ENCODE data around the gene SPI1. TPM values are rescaled to one million over a fixed set of nuclear protein-coding genes. Genes with fewer than 3 reads are reported as not detected.
A peak's percentile ranks its signal among the peaks of the same experiment; 100 is the strongest.

SPI1 gene
- total RNA-seq, 1 experiment from 2014 or later = not detected

DNA sequence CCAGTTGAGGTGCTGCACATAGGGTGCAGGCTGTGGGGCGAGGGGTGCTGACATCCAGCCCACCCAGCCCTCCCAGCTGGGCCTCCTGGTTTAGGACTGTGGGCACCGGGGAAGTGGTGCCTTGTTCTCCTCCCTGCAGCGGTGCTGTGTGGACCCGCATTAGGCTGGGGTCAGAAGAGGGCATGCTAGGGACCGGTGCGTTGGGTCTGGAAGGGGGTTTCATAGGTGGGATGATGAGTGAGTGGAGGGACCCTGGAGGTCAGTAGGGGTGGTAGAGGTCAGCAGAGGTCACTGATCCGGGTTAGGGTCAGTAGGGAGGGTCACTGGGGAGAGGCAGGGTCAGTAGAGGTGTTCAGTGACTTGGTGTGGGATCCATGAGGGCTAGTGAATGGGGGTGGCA is 19.2 kb downstream of the SPI1 start:
- Mint-ChIP-seq H3K27ac (peak overlapping the region; percentile 12 to 63 (median 24); a peak in 3 of 7 replicates), H3K9me3 (no peaks in the 10 kb centered on the region), H3K4me1 (peaks cover 6% of the 10 kb centered on the region in 2 experiments), H3K27me3 (ENCODE audit: low read depth) (no peaks in the 10 kb centered on the region), H3K4me3 (no peak overlapping the region), H3K36me3 (ENCODE audit: insufficient read depth in 1 of 3, low read depth in 3 of 3) (no peaks in the 10 kb centered on the region)
- Histone ChIP-seq H3K27me3 (ENCODE audit: insufficient read depth, low read length) (no peaks in the 10 kb centered on the region), H3K23ac (ENCODE audit: insufficient read length, low read depth, low read length) (no peak overlapping the region), H2BK15ac (ENCODE audit: low read depth, low read length) (no peak overlapping the region), H3K4me2 (ENCODE audit: insufficient read depth, insufficient read length, low read length) (no peak overlapping the region), H3K14ac (ENCODE audit: insufficient read depth, low read length) (no peak overlapping the region), H2BK12ac (ENCODE audit: insufficient read length, low read depth, low read length) (no peak overlapping the region), H3K4ac (ENCODE audit: low read depth, low read length) (no peak overlapping the region), H3K9me3 (ENCODE audit: control insufficient read depth, low read depth, low read length) (no peaks in the 10 kb centered on the region), H3K56ac (ENCODE audit: insufficient read length, low read depth, low read length) (no peak overlapping the region), H3K23me2 (ENCODE audit: insufficient read length, low read depth, low read length, poor library complexity, severe bottlenecking) (no peaks in the 10 kb centered on the region), H3K79me1 (ENCODE audit: insufficient read depth, low read depth, low read length, poor library complexity, severe bottlenecking) (no peaks in the 10 kb centered on the region), H3K79me2 (ENCODE audit: insufficient read depth, low read length) (no peaks in the 10 kb centered on the region), H2BK5ac (ENCODE audit: insufficient read length, low read length) (no peak overlapping the region), H3T11ph (ENCODE audit: low read length) (no peak overlapping the region), H3K9ac (ENCODE audit: extremely low read depth, insufficient read length, low read length) (no peak overlapping the region), H3K4me1 (ENCODE audit: insufficient read depth, low read length) (no peaks in the 10 kb centered on the region), H4K5ac (ENCODE audit: insufficient read length, low read depth, low read length) (no peak overlapping the region), H4K8ac (replicated peaks; ENCODE audit: insufficient read length, low read depth, low read length) (no peak overlapping the region), H3K27ac (ENCODE audit: insufficient read length, low read depth, low read length) (no peak overlapping the region), H2BK120ac (ENCODE audit: low read depth, low read length, poor library complexity, severe bottlenecking) (no peak overlapping the region), H4K91ac (ENCODE audit: insufficient read length, low read depth, low read length) (no peak overlapping the region), H4K20me1 (ENCODE audit: control insufficient read depth, insufficient read depth, insufficient read length) (peaks cover 2% of the 10 kb centered on the region), H2BK20ac (ENCODE audit: low read depth, low read length, poor library complexity, severe bottlenecking) (no peak overlapping the region), H3K18ac (ENCODE audit: insufficient read length, low read depth, low read length) (no peak overlapping the region), H2AK5ac (ENCODE audit: insufficient read length, low read length) (no peak overlapping the region), H2AFZ (ENCODE audit: low read length) (no peak overlapping the region)
- DNase-seq = no peak
- no CpG with 5 or more reads among the region's 7 CpGs for WGBS (ENCODE audit: extremely low coverage, insufficient read length, low lambda C conversion rate)
- TF ChIP-seq, protein P1, sequence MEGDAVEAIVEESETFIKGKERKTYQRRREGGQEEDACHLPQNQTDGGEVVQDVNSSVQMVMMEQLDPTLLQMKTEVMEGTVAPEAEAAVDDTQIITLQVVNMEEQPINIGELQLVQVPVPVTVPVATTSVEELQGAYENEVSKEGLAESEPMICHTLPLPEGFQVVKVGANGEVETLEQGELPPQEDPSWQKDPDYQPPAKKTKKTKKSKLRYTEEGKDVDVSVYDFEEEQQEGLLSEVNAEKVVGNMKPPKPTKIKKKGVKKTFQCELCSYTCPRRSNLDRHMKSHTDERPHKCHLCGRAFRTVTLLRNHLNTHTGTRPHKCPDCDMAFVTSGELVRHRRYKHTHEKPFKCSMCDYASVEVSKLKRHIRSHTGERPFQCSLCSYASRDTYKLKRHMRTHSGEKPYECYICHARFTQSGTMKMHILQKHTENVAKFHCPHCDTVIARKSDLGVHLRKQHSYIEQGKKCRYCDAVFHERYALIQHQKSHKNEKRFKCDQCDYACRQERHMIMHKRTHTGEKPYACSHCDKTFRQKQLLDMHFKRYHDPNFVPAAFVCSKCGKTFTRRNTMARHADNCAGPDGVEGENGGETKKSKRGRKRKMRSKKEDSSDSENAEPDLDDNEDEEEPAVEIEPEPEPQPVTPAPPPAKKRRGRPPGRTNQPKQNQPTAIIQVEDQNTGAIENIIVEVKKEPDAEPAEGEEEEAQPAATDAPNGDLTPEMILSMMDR (conservative IDR thresholded peaks at IDR 0.05) = no peak
